HK-2 (cell line): ENCODE results near the gene CCDC85B.

Source experiments
- DNase-seq: peaks from one replicate; pipeline ENCODE4 v3.0.0-alpha.2; 2018; ENCODE audit not compliant: unreplicated experiment

The CCDC85B gene

GRCh38 chr11:65934014-65934413 lies 43.5 kb downstream of the CCDC85B start:
- DNase-seq, result no peak

- DNase-seq, result no peak
Observed at GRCh38 chr11:65937766-65938165, 47.3 kb downstream of the CCDC85B start.
